IPS-15b (cell line): ENCODE data around the gene SSH3.

Experiments
- H3K27me3 ChIP-seq: one replicate; pipeline ENCODE4 v1.6.1; 2013; ENCODE audit warnings: low read length; ENCODE audit not compliant: control insufficient read depth, insufficient read depth
- H3K36me3 ChIP-seq: one replicate; pipeline ENCODE4 v1.6.1; 2013; ENCODE audit warnings: low read length; ENCODE audit not compliant: control insufficient read depth, insufficient read depth
- H3K4me1 ChIP-seq: one replicate; pipeline ENCODE4 v1.6.1; 2013; ENCODE audit warnings: mild to moderate bottlenecking, low read length; ENCODE audit not compliant: control insufficient read depth, insufficient read depth
- H3K4me3 ChIP-seq: one replicate; pipeline ENCODE4 v1.5.1; 2013; ENCODE audit warnings: low read depth, low read length
- H3K9ac ChIP-seq: one replicate; pipeline ENCODE4 v1.6.1; 2013; ENCODE audit warnings: low read depth, mild to moderate bottlenecking, low read length
- H3K9me3 ChIP-seq: one replicate; pipeline ENCODE4 v1.6.1; 2013; ENCODE audit warnings: mild to moderate bottlenecking, low read length; ENCODE audit not compliant: control insufficient read depth, insufficient read depth

SSH3 gene

DNA sequence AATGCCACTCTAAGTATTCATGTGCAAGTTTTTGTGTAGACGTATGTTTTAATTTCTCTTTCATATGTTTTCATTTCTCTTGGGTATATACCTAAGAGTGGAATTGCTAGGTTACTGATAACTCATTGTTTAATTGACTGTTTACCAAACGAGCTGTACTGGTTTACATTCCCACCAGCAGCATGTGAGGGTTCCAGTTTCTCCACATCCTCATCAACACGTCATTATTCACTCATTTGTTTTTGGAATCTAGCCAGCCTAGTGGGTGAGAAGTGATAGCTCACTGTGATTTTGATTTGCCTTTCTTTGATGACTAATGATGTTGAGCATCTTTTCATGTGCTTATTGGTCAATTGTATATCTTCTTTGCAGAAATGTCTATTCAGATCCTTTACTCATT lies 10.2 kb upstream of the SSH3 start:
- Histone ChIP-seq H3K36me3 (peaks cover 20% of the 10 kb centered on the region), H3K9ac (no peak overlapping the region)

DNA sequence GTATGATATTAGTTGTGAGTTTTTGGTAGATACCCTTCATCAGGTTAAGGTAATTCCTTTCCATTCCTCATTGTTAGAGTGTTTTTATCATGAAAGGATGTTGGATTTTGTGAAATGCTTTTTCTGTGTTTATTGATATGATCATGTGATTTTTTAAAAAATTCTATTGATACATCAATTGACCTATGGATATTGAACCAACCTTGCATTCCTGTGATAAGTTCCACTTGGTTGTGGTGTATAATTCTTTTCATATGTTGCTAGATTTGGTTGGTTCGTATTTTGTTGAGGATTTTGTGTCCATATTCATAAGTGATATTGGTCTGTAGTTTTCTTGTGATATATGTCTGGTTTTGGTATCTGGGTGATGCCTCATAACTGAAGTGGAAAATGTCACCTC lies 7.5 kb upstream of the SSH3 start:
- no peak overlapping the region for H3K9ac ChIP-seq
- H3K27me3 ChIP-seq = no peaks in the 10 kb centered on the region
- H3K36me3 ChIP-seq = peaks cover 28% of the 10 kb centered on the region
- H3K9me3 ChIP-seq = no peaks in the 10 kb centered on the region
- no peaks in the 10 kb centered on the region for H3K4me1 ChIP-seq
- H3K4me3 ChIP-seq = no peak overlapping the region

More for the DNA sequence above, 10.2 kb upstream of the SSH3 start:
- H3K9me3 ChIP-seq = no peaks in the 10 kb centered on the region
- no peaks in the 10 kb centered on the region for H3K4me1 ChIP-seq
- no peaks in the 10 kb centered on the region for H3K27me3 ChIP-seq
- no peak overlapping the region for H3K4me3 ChIP-seq

DNA sequence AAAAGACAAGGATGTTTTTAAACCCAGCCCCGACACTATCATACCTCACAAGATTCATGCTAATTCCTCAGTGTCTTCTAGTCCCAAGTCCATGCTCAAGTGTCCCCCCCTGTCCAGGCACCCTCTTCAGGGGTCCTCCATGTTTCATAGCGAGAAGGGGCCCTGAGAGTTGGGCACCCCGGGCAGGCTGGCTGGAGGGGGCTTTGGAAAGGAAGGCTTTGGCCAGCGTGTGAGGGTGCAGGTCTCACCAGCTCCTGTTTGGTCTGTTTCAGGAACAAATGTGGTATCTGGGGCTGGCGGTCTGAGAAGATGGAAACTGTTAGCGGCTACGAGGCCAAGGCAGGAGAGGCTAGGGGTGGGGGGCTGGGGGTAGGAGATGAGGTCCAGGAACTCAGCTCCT lies 4.5 kb upstream of the SSH3 start:
- Histone ChIP-seq H3K36me3 (peaks cover 21% of the 10 kb centered on the region), H3K4me3 (no peak overlapping the region), H3K9ac (no peak overlapping the region), H3K27me3 (no peaks in the 10 kb centered on the region), H3K4me1 (no peaks in the 10 kb centered on the region), H3K9me3 (no peaks in the 10 kb centered on the region)

DNA sequence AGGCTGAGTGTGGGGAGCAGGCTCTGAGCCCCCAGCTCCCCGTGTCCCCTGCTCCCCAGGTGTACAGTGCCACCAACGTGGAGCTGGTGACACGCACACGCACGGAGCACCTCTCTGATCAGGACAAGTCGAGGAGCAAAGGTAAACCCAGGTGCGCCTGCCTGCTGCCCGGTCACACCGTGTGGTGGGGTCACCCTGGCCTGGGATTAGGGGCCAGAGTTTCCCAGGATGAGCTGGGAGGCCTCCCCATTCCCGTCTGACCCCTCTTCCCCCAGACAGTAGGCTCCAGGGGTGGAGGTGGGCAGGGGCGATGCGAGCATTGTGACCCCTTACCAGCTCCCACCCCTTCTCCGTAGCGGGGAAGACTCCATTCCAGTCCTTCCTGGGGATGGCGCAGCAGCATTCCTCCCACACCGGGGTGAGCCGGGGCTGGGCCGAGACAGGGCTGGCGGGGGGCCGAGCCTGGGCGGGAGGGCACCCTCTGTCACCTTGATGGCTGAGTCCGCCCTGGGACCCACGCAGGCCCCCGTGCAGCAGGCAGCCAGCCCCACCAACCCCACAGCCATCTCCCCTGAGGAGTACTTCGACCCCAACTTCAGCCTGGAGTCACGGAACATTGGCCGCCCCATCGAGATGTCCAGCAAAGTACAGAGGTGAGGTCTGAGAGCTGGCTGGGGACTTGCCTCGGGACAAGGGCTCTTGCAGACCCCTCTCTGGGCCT lies 3.7 kb upstream of the SSH3 start:
- Histone ChIP-seq H3K36me3 (peaks cover 21% of the 10 kb centered on the region), H3K9ac (no peak overlapping the region), H3K4me1 (no peaks in the 10 kb centered on the region), H3K4me3 (no peak overlapping the region), H3K9me3 (no peaks in the 10 kb centered on the region), H3K27me3 (peaks cover 3% of the 10 kb centered on the region)

DNA sequence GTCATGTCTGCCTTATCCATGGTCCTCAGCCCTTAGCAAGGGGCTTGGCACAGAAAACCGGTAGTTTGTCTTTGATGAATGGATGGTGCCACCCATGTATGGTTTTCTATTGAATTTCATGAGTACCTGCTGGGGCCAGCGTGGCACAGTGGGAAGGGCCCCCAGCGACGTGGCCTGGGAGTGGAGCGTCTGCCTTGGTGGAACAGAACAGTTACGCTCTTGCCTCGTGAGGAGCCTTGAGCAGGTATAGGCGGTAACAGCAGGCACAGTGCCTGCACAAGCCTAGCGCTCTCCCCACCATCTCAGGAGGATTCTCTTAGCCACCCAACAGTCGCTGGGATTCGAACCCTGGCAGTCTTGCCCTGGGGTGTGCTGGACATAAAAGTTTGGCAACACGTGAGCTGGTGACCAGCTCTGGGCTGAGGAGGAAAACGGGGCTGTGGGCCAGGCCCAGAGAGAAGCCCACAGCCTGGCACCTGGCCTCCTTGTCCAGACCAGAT lies 3.0 kb upstream of the SSH3 start:
- H3K4me3 ChIP-seq = no peak overlapping the region
- H3K9ac ChIP-seq = no peak overlapping the region
- peaks cover 3% of the 10 kb centered on the region for H3K27me3 ChIP-seq
- no peaks in the 10 kb centered on the region for H3K4me1 ChIP-seq
- peaks cover 20% of the 10 kb centered on the region for H3K36me3 ChIP-seq
- no peaks in the 10 kb centered on the region for H3K9me3 ChIP-seq

DNA sequence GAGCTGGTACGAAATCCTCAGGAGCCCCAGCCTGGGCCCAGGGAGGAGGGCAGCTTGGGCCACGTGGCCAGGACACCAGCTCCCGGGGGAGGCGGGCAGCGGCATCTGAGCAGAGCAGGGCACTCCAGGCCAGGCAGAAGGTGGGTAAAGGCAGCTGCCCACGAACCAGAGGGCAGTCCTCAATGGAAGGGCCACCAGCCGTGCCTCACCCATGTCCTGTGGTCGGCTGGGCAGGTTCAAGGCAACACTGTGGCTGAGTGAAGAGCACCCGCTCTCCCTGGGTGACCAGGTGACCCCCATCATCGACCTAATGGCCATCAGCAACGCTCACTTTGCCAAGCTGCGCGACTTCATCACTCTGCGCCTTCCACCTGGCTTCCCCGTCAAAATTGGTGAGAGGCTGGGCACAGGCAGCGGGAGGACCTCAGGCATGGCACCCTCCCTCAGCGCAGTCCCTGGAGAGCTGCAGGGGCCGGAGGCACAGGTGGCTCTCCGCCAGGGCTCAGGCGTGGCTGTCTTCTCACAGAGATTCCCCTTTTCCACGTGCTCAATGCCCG lies 2.5 kb upstream of the SSH3 start:
- Histone ChIP-seq H3K4me1 (no peaks in the 10 kb centered on the region), H3K27me3 (peaks cover 3% of the 10 kb centered on the region), H3K36me3 (peaks cover 19% of the 10 kb centered on the region), H3K9ac (no peak overlapping the region), H3K4me3 (no peak overlapping the region), H3K9me3 (no peaks in the 10 kb centered on the region)

DNA sequence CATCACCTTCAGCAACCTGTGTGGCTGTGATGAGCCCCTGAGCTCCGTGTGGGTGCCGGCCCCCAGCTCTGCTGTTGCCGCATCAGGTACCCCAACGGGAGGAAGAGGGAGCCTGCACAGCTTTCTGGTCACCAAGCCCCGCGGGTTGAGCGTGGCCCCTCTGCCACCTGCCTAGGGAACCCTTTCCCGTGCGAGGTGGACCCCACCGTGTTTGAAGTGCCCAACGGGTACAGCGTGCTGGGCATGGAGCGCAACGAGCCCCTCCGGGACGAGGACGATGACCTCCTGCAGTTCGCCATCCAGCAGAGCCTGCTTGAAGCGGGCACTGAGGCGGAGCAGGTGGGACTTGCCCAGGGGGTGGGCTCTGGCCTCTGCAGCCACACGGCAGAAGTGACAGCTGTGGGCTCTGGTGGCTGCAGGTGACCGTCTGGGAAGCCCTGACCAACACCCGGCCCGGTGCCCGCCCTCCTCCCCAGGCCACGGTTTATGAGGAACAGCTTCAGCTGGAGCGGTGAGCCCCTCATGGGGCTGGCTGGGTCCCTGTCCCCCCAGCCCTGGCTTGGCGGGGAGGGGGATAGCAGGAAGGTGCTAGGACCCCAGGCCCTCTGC lies 1.9 kb upstream of the SSH3 start:
- Histone ChIP-seq H3K4me1 (no peaks in the 10 kb centered on the region), H3K9ac (no peak overlapping the region), H3K27me3 (peaks cover 3% of the 10 kb centered on the region), H3K36me3 (peaks cover 19% of the 10 kb centered on the region), H3K4me3 (peak overlapping the region; percentile 68), H3K9me3 (no peaks in the 10 kb centered on the region)

DNA sequence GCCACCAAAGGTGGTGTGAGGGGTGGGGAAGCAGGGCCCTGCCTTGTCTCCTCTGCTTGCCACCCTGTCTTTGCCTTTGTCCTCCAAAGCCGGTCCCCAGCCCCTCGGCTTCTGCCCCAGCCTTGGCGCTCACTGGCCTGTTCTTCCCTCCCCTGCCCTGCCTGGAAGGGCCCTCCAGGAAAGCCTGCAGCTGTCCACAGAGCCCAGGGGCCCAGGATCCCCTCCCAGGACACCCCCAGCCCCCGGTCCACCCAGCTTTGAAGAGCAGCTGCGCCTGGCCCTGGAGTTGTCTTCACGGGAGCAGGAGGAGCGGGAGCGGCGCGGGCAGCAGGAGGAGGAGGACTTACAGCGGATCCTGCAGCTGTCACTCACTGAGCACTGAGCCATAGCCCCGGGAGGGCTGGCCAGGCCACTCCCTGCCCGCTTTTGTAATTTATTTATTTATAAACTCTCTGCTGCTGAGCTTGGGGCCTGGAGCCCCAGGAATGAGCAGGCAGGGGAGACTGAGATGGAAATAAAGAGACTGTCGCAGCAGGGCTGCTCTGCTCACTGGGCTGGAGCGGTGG lies 1.3 kb upstream of the SSH3 start:
- peak overlapping the region; percentile 79 for H3K9ac ChIP-seq
- H3K4me3 ChIP-seq = peak overlapping the region; percentile 68
- H3K36me3 ChIP-seq = peaks cover 19% of the 10 kb centered on the region
- H3K9me3 ChIP-seq = no peaks in the 10 kb centered on the region
- H3K4me1 ChIP-seq = no peaks in the 10 kb centered on the region
- H3K27me3 ChIP-seq = peaks cover 3% of the 10 kb centered on the region

DNA sequence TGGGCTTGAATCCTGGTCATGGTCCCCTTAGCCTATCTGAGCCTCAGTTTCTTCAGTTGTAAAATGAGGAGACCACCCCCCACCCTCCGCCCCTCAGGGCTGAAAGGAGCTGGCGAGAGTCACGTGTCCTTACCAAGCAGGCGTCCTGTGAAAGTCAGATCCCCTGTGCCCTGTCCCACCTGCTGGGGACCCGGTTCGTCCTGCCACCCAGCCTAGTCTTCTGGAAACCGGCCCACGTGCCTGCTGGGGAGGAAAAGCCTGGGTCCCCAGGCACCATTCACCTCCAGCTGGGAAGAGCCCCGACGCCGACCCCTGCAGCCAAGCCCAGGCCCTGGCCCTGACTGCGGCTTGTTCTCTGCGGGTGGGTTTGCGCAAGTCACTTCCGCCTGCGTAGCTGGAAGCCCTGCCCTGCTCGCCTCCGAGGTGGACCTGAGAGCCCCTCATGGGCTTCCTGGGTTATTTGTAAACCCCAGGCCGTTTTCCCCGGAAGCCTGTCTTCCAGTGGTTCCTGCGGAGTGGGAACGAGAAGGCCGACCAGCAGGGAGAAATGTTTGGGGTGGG lies 679 bp upstream of the SSH3 start:
- peak overlapping the region; percentile 79 for H3K9ac ChIP-seq
- no peaks in the 10 kb centered on the region for H3K9me3 ChIP-seq
- peaks cover 3% of the 10 kb centered on the region for H3K27me3 ChIP-seq
- peak overlapping the region; percentile 68 for H3K4me3 ChIP-seq
- no peaks in the 10 kb centered on the region for H3K4me1 ChIP-seq
- H3K36me3 ChIP-seq = peaks cover 19% of the 10 kb centered on the region

DNA sequence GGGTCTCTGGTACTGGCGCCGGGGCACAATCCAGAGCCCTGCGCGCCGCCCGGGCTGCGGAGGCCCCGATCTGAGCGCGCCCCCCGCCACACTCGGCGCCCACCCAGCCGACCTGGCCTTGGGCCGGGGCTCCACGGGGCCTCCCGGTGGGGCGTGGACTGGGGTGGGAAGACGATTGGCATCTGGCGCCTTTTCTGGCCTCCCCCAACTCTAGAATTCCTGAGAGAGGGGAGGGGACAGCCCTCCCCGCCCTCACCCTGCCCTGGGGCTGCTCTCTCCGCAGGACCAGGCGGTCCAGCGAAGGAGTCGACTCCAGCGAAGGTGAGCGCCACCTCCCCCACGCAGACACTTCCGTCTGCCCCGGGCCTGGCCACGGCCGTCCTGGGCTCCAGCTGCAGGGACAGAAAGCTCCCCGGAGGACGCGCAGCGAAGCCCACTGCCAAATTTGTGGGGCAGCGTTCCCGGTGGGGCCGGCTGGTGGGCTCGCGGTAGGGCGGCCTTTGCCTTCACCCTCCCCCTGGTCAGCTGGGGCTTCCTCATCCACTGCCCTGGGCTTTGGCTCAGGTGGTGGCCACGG lies 593 bp downstream of the SSH3 start:
- peak overlapping the region; percentile 68 for H3K4me3 ChIP-seq
- peak overlapping the region; percentile 54 for H3K9ac ChIP-seq
- no peaks in the 10 kb centered on the region for H3K4me1 ChIP-seq
- H3K9me3 ChIP-seq = no peaks in the 10 kb centered on the region
- peaks cover 19% of the 10 kb centered on the region for H3K36me3 ChIP-seq
- peaks cover 3% of the 10 kb centered on the region for H3K27me3 ChIP-seq

DNA sequence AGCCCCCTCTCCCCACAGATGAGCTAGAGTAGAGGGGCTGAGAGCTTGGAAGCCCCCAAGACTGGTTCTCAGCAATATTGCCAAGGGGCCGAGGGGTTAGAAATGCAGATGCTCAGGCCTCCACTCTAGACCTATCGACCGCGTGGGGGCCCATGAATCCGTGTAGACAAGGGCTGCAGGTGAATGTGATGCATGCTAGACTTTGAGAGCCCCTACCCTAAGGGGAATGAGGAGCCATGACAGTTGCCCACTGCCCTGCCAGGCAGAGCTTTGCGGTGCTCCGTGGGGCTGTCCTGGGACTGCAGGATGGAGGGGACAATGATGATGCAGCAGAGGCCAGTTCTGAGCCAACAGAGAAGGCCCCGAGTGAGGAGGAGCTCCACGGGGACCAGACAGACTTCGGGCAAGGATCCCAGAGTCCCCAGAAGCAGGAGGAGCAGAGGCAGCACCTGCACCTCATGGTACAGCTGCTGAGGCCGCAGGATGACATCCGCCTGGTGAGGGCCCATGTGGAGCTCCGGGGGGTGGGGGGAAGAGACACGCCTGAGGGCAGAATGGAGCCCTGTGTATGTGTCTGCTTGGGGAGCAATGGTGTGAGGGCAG lies 1.3 kb downstream of the SSH3 start:
- H3K27me3 ChIP-seq = peaks cover 3% of the 10 kb centered on the region
- H3K36me3 ChIP-seq = peaks cover 17% of the 10 kb centered on the region
- no peaks in the 10 kb centered on the region for H3K9me3 ChIP-seq
- peak overlapping the region; percentile 68 for H3K4me3 ChIP-seq
- no peaks in the 10 kb centered on the region for H3K4me1 ChIP-seq
- H3K9ac ChIP-seq = no peak overlapping the region
